Effector CD8-positive, alpha-beta T cell (primary cell): ENCODE results near the gene UXS1.
A peak's percentile ranks its signal among the peaks of the same experiment; 100 is the strongest.

Experiments used
- DNase-seq: peaks from one replicate; lab custom pipeline; 2025; lab: John Stamatoyannopoulos, UW

Gene UXS1

DNA sequence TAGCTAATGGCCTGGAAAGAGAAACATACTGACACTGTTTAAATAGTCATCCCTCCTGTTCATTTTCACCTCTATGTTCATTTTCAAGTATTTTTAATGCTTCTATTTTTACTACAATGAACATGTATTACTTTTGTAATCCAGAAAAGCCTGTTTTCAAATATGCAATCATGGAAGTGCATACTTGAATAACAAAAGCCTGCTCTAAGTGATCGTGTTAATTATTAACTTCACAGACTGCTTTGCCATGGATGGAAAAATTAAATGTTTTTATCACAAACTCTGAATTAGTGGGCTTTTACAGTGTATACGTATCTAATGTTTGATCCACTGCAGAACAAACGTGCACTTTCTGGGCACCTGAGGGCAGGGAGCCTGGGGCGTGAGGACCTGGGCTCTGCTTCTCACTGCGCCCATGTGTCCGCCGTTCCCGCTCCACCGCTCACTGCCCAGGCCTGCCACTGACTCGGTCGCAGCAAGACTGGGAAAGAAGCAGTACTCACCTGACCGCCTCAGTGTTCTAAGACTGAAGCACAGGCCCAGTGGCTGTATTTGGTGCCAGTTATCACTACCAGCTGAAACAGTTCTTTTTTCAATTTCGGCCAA, 80.6 kb downstream of the UXS1 start:
- no peak for DNase-seq

DNA sequence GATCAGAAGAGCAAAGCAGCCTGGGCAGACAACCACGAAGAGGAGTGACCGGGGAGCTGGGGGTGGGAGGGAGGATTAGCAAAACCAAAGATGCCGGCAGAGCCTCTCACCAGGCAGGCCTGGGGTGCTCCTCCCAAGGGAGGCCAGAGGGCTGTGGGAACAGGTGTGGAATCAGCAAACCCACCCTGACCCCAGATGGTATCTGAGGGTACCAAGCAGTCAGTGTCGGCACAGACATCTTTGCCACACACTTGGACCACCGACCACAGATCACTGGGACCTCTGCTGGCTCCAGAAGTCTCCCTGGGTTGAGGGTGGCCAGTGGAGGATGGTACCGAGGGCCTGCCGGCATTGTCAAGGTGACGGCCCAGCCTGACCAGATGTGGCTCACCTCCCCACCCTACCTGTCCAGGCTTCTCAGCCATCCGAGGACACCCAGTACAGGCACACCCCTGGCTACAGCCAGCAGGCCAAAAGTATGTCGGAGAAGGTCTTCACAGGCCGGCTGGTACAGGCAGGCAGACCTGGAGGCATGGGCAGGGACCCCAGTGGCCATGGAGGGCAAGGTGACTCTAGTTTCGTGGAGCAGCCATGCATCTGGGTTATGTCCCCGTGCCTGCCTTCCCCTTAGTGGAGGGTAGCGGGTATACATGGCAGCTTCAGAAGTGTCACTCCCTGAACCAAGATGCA, 82.1 kb downstream of the UXS1 start:
- DNase-seq: no peak

DNA sequence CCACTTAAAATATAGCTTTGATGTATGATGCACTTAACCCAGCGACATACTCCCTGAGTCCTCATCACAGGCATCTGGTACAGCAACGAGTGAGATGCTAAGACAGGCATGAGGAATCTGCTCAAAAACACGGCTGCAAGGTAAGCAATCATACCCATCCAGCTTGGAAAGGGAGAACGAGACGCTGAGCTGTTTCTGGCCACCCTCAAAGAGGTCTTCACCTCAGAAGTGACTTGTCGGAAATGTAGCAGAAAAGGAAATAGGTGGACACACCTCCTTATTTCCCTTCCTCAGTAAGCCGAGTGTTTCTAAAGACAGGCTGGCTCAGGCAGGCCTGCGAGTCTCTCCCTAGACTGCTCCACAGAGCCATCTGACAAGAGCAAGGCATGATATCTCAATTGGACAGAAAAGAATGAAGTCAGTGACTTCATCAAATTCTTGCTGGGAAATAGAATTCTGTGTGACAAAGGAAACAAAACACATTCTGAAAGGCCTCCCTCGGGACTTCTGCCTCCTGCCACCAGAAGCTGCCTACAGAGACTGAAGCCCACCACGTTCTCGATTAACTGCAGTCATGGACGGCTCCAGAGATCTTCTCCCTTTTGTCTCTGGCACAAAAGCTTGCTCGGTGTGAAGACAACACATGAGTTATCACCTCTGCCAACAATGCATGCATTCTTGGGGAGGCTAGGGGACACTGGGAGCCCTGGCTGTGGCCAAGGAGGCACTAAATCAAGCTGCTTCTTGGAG, 84.3 kb downstream of the UXS1 start:
- no peak for DNase-seq

DNA sequence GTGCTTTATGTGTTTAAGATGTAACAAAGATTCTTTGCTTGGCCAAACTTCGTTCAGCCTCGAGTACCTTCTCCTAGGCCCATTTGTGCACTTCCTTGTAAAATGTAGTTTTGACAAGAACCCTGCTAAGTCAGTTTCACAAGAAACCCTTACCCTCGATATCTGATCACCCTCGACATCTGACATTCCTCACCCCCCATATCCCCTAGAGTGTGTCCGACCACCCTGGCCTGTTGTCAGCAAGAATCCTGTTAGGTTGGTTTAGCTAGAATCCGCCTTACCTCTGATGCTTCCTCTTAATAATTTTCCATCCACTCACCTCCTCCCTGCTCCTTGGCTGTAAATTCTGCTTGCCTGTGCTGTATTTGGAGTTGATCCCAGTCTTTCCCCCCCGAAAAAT, 85.3 kb downstream of the UXS1 start:
- DNase-seq: no peak

DNA sequence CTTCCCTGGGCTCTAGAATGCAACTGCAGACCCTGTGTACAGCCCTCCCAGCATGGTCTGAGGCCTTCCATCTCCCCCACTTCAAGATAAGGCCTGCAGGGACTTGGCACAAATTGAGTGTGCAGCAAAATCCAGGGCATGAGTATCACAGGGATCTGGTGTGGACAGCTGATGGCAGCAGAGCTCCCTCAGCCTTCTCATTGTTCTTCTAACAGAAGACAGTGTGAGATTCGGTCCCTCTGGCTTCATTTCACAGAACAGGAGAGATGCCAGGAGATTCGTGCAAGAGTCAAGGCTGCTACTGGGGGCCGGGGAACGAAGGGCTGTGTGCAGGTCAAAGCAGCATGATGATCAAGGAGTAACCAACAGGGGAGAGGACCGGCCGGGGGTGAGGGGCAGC, 85.8 kb downstream of the UXS1 start:
- no peak for DNase-seq

DNA sequence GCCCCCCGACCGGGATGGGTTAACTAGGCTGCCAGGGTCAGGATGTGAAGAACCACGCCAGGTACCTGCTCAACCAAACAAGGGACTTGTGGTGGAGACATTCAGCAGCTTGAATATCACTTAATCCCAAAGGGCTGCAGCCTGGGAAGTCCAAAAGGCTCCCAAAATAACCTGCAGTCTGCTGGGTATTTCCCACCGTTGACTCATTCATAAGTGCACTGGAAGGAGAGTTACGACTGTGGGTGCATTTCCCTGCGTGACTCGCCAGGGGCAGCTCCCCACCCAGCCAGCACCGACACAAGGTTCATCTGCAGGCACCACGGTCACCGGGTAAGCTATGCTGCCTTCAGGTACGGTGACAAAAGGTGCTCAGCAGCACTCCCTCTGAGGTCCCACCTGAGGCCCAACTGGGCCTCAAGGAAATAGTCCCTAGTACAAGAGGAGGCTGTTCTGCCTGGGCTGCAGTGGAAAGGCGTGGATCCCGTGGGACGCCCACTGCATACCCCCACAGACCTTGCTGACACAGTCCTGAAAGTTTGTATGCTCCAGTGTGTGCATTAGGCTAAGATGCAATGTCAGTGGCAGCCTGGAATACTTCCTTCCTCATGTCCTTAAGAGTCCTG, 86.5 kb downstream of the UXS1 start:
- no peak for DNase-seq

DNA sequence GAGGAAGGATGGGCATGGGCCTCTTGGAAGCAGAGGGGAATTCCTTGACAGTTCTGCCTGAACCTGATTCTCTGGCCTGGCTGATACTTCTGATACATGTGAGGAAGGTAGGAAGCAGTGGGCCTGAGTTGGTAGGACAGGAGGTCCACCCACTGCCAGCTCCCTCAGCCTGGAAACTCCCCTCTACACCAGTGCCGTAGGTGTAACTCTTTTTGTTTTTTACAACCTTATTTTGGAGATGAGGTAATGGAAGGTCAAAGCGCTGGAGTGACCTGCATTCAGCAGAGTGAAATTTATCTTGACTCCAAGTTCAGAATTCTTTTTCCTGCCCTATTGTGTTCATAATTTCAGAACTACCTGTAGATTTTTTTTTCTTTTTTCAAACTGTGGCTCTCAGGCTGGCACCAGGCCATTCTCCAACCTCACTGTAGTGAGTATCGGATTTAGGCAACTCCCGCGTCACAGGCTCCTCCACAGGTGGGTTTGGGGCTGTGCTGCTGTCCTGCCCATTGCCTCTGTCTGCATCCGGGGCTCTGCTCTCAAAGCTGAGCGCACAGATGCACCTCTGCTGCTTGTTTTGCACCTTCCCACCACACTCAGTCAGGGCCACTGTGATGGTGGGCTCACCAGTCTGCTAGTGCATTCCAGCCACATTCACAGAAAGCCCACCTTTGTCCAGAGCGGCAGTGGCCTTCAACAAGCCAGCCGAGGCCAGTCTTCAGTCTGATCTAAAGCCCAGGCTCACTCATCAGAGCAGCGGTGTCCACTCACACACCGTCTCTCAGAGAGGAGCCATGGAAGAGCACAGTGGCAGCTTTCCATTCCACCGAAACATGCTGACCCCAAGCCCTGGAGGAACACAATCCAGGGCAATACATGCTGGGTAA, 87.2 kb downstream of the UXS1 start:
- no peak for DNase-seq

DNA sequence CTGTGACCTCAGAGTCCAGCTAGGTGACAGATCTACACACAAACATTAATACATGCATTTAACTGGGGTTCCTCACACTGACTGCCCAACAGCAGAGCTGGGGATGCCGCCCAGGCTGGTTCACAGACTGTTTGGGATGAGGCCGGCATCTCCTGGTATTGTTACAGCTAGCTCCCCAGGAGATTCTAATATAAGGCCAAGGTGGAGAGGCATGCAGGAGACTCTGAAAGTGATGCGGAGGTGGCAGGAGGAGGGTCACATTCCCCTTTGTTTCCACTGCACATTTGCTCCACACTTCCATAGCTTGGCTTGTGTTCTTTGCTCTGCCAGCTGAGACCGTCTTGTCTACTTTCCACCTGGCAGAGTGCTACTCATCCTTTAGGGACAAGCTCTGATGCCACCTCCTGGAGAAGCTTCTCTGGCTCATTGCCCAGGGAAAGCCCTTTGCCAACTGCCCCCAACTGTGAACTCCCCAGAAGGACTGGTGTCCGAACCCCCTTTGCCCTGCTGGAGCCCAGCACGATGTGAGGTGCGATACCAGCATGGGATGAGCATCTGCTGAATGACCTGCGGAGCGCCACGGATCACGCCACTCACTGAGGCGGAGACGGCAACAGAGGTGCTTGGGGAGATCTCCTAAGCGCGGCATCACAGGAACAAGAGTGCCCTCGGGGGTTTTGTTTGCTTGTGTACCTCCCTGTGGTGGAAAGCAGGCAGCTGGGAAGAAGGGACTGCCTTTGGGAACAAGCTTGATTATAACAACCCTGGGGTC, 88.8 kb downstream of the UXS1 start:
- no peak for DNase-seq

DNA sequence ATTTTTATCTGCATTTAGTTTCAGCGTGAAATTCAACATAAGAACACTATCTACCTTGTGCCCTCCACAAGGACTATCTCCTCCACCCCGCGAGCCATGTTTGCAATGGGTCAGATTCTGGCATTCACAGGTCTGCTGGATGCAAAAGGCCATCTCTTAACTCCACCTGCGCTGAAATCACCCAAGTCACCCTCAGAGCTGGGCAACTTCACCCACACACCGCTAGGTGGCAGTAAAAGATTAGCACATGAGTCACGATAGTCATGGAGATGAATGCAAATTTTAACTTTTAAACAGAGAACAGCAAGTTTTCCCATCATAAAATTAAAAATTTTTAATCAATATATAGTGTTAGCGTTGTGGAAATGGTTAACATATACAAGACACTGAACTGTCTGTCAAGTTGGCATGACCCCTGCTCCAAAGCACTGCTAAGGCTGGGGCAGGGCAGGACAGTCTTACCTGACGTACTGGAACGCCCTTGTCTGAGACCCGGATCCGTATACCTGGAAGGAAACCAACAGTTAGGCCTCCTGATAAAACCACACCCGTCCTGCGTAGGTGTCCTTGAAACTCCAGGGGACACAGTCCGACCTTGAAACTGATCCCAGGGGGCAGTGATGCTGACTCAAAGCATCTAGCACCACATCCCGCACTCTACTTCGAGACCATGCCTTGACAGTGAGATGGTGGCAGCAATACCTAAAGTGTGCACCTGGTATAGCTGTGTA, 89.6 kb downstream of the UXS1 start:
- peak; percentile 46 for DNase-seq

DNA sequence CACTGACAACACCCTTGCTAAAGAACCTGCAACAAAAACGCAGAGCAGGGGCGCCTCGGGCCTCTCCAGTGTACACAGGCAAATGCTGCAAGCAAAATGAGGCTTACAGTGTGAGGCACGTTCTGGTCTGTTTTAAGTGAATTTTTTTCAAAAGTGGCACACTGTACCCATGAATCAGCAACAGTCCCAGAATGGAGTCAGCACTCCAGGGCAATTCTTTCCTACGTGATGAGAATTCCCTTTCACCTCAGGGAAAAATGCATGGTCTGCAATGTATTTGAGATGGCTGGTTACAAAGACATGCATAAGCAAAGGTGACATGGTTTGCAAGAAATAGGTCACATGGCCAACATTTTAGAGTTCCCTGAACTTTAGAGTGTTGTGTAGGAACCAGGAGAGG, 94.4 kb downstream of the UXS1 start:
- no peak for DNase-seq

DNA sequence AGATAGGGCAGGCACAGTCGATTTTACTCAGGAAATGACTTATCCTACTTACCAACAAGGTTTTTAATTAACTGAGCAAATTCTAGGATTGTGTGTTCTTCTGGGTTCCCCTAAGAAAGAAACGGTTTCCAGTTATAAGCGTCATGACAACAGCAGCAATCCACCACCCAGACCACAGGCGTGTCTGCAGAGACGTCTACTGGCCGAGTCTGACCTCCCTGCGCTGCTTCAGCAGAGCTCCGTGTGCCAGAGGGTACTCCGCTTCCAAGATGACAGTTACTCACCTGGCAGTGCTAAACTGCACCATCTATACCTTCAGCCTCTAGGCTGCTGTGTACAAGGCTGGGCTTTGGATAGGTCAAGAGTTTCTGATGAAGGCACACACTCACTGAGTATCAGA, 95.4 kb downstream of the UXS1 start:
- DNase-seq: no peak

DNA sequence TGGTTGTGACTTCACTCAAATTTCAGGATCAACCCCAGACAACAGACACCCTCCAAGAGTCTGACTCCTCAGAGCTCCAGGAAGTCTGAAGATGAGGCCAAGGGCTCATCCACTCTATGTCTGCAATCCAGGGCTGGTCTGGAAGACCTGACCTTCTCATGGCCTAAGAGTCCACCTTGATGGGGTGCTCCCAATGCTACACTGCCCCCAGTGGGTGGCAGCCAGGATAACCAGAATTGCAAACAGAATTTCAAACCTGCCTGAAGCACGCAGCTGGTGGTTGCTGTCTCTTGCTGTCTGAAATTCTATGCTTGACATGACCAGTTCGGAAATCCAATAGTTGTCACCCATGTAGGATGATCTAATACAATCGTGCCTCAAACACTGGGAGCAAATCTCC, 96.0 kb downstream of the UXS1 start:
- no peak for DNase-seq

DNA sequence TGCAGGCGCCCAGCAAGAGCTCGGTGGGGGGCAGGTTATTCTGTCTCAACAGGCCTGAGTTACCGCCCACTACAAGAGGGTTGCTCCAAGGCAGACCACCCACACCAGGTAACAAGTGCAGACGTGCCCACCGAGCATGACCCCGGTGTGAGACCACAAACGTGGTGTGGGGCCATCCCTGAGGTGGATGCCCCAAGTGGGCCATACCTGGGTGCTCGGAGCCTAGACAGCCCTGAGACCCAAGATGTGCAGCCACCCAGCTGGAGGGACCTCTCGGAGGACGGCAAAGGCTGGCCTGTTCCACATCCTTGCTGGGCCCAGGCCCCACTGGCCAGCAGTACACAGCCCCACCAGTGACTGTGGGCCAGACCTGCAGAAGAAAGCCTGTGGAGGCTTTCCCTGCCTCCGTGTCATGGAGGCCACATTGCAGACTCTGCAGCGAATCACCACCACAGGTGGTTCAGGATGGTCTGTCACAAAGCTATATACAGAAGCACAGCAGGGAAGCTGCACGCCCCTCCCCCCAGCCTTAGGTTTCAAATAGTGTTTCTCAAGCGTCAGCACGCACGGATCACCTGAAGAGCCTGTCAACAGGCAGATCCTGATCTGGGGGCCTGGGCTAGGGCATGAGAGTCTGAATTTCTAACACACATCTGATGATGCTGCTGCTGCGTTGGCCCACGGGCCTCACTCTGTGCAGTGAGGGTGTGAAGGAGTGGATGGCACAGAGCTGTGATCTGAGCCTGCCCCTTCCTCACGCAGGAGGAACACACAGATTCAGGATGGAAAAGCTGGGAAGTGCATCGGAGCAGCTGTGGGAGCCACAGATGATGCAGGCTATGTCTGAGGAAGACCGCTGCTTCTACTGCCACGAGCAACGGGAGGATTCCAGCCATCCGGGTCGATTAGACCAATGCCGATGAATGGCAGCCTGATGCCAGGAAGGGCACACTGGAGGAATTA, 96.8 kb downstream of the UXS1 start:
- DNase-seq: peak; percentile 22

DNA sequence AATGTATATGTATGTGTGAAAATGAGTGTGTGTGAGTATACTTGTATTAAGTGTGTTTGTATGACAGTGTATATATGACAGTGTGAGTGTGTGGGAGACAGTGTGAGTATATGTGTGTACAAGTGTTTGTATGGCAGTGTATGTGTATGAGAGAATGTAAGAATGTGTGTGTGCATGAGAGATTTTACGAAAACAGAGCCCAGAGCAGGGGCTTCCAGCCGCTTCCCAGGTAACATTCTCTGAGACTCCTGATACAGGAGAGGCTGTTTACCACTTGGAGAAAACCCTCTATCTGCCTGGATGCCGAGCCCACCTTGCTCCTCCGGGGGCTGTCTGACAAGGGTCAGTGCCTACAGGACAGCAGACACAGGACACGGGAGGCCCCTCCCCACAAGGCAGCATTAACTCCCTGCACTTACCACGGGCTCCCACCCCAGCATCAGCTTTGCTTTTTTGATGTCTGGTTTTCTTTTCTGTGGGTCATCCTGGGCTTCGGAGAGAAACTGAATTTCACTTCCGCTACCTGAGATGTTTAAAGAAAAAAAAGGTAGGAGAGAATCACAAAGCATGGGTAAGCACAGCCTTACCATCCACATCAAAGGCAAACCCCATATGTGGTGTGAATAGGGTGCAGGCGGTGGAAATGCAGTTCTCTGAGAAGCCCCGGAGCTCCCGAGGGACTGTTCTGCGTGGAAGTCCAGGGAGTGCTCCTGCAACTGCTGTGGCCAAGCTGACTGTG, 97.6 kb downstream of the UXS1 start:
- peak; percentile 10 for DNase-seq

DNA sequence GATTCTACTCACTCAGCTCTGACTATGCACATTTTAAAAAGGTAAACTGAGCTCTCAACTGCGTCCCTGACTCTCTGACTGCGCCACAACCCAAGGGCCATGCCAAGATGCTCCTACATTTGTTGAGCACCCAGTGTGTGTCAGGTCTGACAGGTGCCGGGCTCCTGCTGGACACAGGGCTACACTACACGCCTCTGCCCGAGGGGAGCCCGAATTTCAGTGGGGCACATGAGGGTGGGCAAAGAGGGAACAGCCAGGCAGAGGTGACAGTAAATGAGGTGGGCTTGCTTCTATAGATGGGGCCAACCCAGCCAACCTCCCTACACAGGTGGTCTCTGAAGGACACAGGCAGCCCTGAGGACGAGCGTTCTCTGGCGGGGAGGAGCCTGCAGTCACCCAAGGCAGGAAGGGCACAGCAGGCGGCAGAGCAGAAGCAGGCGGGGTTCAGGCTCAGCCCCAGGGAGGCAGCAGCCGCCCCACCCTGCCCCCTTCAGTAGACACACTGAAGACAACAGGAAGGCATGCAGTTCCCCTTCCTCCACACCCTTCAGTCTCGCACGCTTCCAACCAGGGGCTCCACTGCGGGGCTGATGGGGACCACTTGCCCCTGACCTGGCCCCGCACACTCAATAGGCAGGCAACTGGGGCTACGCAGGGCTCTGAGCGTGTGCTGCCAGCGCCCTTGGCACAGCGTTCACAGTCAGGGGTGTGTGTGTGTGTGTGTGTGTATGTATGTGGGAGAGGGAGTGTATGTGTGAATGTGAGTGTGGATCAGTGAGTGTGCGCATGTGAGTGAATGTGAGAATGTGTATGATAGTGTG, 98.4 kb downstream of the UXS1 start:
- peak; percentile 60 for DNase-seq

DNA sequence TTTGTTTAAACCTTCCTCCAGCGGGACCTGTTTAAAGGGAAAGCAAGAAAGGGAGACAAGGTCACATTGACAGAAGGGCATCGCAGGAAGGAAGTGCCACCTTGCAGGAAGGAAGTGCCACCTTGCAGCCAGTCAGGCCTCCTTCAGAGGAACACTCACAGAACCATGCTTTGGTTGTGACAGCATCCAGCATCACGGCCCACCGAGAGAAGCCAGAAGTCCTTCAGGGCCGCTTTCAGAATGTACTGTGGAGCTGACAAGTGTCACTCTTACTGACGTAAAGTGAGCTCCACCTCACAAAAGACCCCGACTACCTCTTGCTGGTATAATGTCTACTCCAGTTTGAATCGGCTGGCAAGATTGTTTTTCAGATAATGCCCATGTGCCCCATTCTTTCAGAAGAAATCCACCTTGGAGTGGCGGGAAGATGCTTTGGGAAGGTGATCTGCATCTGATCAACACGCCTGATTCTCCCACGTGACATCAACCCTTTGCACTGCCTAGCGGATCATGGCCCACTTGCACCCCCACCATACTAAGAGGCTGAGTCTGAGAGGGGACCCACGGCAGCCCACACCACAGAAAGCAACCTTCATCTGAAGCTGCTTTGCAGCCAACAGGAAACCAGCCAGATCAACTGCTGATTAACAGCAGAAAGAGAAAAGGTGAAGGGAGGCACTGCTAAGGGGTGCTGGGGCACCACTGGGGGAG, 99.8 kb downstream of the UXS1 start:
- DNase-seq: peak; percentile 47
